Suprapubic skin (tissue), 4 donors: ENCODE data around the gene TBX5.

Experiments
- EP300 ChIP-seq: sonication (generic); formaldehyde crosslinking; IDR thresholded peaks from one replicate; pipeline ENCODE4 v1.6.1; 2017; ENCODE audit warnings: antibody characterized with exemption
- POLR2A ChIP-seq, 2 donors: fragments of 450-650 bp; IDR thresholded peaks; one replicate each; pipeline ENCODE4 v1.6.1; 2017; ENCODE audit warnings: antibody characterized with exemption in 2 of 2, mild to moderate bottlenecking in 2 of 2, moderate library complexity in 2 of 2
- POLR2AphosphoS5 ChIP-seq, 3 donors: sonication (generic); formaldehyde crosslinking; IDR thresholded peaks; one replicate each; pipeline ENCODE4 v1.6.1; 2017; ENCODE audit warnings: antibody characterized with exemption in 3 of 3
- TF ChIP-seq, protein P1 (sequence below), 2 donors: fragments of 200-600 bp in 1 of 2; fragments of 450-650 bp in 1 of 2; sonication (generic) in 1 of 2; IDR thresholded peaks; one replicate each; pipeline ENCODE4 v1.5.1; 2016 to 2019; ENCODE audit warnings: antibody characterized with exemption in 2 of 2, mild to moderate bottlenecking in 1 of 2, moderate library complexity in 1 of 2

DNA sequence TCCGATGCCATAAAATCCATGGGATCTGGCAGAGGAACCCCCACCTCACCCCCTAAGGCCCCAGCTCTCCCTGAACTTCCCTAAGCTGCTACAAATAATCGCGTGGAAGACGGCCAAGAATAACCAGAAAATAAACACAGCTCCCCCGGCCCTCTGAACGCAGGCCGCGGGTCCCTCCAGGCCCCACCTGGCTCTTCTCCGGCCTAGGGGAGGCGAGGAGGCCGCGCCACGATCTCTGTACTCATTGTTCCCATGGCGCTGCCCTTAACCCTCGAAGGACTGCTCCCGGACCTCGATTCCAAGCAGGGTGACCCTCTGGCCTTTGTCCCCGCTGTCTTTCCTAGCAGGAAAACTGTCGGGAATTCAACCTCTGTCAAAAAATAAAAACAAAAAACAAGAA lies 33.9 kb upstream of the TBX5 start:
- TF ChIP-seq, protein P1, sequence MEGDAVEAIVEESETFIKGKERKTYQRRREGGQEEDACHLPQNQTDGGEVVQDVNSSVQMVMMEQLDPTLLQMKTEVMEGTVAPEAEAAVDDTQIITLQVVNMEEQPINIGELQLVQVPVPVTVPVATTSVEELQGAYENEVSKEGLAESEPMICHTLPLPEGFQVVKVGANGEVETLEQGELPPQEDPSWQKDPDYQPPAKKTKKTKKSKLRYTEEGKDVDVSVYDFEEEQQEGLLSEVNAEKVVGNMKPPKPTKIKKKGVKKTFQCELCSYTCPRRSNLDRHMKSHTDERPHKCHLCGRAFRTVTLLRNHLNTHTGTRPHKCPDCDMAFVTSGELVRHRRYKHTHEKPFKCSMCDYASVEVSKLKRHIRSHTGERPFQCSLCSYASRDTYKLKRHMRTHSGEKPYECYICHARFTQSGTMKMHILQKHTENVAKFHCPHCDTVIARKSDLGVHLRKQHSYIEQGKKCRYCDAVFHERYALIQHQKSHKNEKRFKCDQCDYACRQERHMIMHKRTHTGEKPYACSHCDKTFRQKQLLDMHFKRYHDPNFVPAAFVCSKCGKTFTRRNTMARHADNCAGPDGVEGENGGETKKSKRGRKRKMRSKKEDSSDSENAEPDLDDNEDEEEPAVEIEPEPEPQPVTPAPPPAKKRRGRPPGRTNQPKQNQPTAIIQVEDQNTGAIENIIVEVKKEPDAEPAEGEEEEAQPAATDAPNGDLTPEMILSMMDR (IDR thresholded peaks at IDR 0.05), result no peak
- TF ChIP-seq POLR2AphosphoS5 (IDR thresholded peaks at IDR 0.05) (no peak), POLR2A (IDR thresholded peaks at IDR 0.05) (no peak), EP300 (no peak)
